Esophagus squamous epithelium (tissue), 5 donors: ENCODE data around the gene TLNRD1. TPM values are rescaled to one million over a fixed set of nuclear protein-coding genes. Genes with fewer than 3 reads are reported as not detected.
A peak's percentile ranks its signal among the peaks of the same experiment; 100 is the strongest.

Source experiments
- DNase-seq: peaks from one replicate; lab custom pipeline; 2025; lab: John Stamatoyannopoulos, UW
- H3K27ac ChIP-seq, 4 donors: fragments of 200-600 bp; sonication (generic); one replicate each; pipeline ENCODE4 v1.5.1; 2016 to 2019; ENCODE audit warnings: mild to moderate bottlenecking in 1 of 4
- H3K27me3 ChIP-seq, 4 donors: fragments of 200-600 bp; sonication (generic); 1 replicate in 3 of 4; 2 replicates in 1 of 4; pipeline versions ENCODE4 v1.5.1 to v1.6.0; 2017 to 2021; ENCODE audit warnings: antibody characterized with exemption in 1 of 4
- H3K36me3 ChIP-seq, 3 donors: fragments of 200-600 bp; sonication (generic); one replicate each; pipeline ENCODE4 v1.5.1; 2016 to 2019
- H3K4me1 ChIP-seq, 3 donors: fragments of 200-600 bp; sonication (generic); one replicate each; pipeline ENCODE4 v1.5.1; 2017 to 2019
- H3K4me3 ChIP-seq, 4 donors: fragments of 200-600 bp; sonication (generic); 1 replicate in 3 of 4; 2 replicates in 1 of 4; pipeline ENCODE4 v1.5.1; 2016 to 2019; ENCODE audit warnings: mild to moderate bottlenecking in 2 of 4, moderate library complexity in 1 of 4
- H3K9me3 ChIP-seq, 3 donors: fragments of 200-600 bp; sonication (generic); one replicate each; pipeline ENCODE4 v1.5.1; 2016 to 2019
- CTCF ChIP-seq, 6 experiments: fragments of 450-650 bp in 4 of 6; fragments of 200-600 bp in 2 of 6; sonication (generic) in 2 of 6; IDR thresholded peaks; one replicate each; pipeline ENCODE4 v1.5.1; 2016 to 2019; ENCODE audit warnings: antibody characterized with exemption in 6 of 6, mild to moderate bottlenecking in 4 of 6, moderate library complexity in 4 of 6
- POLR2A ChIP-seq, 4 donors: fragments of 450-650 bp; IDR thresholded peaks; one replicate each; pipeline ENCODE4 v1.6.1; 2017; ENCODE audit warnings: antibody characterized with exemption in 4 of 4, mild to moderate bottlenecking in 4 of 4, moderate library complexity in 3 of 4
- WGBS, 2 donors: methylation state at CpG; one replicate each; pipeline ENCODE4 v1.1.5; 2018; 5-methylcytosine and 5-hydroxymethylcytosine counted together
- intact Hi-C: fragments of 100-400 bp; cut with DNase I; formaldehyde crosslinking; loops from one replicate; pipeline ENCODE4 v1.15.0; 2022
- total RNA-seq, 4 donors: library from RNA; depleted of rRNA; stranded (reverse); fragments of >200 nt; gene quantifications; one replicate each; pipeline ENCODE4 v1.1.0, GENCODE V29; 2016
- donor health status: DM: yes; HTN: yes; CAD: no.

The TLNRD1 gene
- total RNA-seq, 4 donors from 2014 or later = 17.2 to 57.8 (median 22.6) TPM

- 76 to 81% methylated on average over 2 of the region's 2 CpGs for WGBS, 2 donors
- Histone ChIP-seq H3K27ac (no peak overlapping the region), H3K27me3 (no peaks in the 10 kb centered on the region), H3K36me3 (peaks cover 0 to 55% (median 11%) of the 10 kb centered on the region in 3 donors), H3K9me3 (no peaks in the 10 kb centered on the region), H3K4me1 (peaks cover 0 to 20% (median 4%) of the 10 kb centered on the region in 3 donors), H3K4me3 (no peak overlapping the region)
- no peak for DNase-seq
- intact Hi-C loops = loop anchor here (10.0 kb wide), 3 partner anchors 294 to 516 kb away; no protein-coding TSS in a partner anchor
- TF ChIP-seq POLR2A (IDR thresholded peaks at IDR 0.05) (no peak), CTCF (IDR thresholded peaks at IDR 0.05) (no peak)
Measured at GRCh38 chr15:80971143-80971542, 29.6 kb upstream of the TLNRD1 start.

DNA sequence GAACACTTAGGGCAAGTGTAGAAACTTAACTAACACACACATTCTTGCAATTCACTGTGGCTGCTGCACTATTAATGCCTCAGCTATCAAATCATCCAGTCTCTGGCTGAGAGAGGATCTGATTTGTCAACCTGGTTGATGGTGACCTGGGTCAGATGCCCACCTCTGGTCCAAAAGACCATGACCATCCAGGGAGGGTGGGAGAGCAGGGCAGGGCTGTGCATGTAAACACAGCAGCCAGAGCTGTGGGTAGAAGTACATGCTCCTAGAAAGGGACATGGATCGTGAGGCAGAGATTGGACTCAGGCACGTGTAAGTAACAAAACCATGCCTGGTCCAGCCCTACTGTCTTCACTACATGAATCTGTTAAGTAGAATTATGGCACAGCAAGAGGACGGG lies 28.4 kb upstream of the TLNRD1 start:
- peaks cover 0 to 24% (median 4%) of the 10 kb centered on the region in 3 donors for H3K4me1 ChIP-seq
- no peak overlapping the region for H3K27ac ChIP-seq
- peaks cover 0 to 66% (median 11%) of the 10 kb centered on the region in 3 donors for H3K36me3 ChIP-seq
- TF ChIP-seq POLR2A (IDR thresholded peaks at IDR 0.05) = no peak
- TF ChIP-seq CTCF (IDR thresholded peaks at IDR 0.05) = no peak
- DNase-seq = no peak
- H3K27me3 ChIP-seq = no peaks in the 10 kb centered on the region
- H3K4me3 ChIP-seq = no peak overlapping the region
- intact Hi-C loops = loop anchor here (10.0 kb wide), 3 partner anchors 293 to 517 kb away; no protein-coding TSS in a partner anchor
- WGBS, 2 donors = 71 to 97% methylated on average over 2 to 3 of the region's 3 CpGs
- no peaks in the 10 kb centered on the region for H3K9me3 ChIP-seq

DNA sequence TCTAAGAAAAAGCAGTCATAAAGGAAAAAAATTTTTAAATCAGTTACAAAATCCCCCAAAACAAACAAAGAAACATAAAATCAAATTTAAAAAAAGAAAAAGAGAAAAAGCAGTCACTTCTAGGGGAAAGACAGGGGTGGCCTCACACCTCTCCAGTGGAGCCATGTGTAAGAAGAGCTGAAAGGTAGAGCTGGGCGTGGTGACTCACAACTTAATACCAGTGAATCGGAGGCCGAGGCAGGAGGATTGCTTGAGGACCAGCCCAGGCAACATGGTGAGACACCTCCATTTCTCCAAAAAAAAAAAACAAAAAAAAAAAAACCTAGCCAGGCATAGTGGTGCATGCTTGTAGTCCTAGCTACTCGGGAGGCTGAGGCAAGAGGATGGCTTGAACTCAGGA lies 25.8 kb upstream of the TLNRD1 start:
- no peak for DNase-seq
- WGBS, 2 donors = 95 to 98% methylated on average over 4 of the region's 4 CpGs

GRCh38 chr15:80976851-80977250 lies 23.9 kb upstream of the TLNRD1 start:
- no peak for DNase-seq
- Histone ChIP-seq H3K4me3 (no peak overlapping the region), H3K4me1 (peaks cover 0 to 20% (median 0%) of the 10 kb centered on the region in 3 donors), H3K9me3 (no peaks in the 10 kb centered on the region), H3K27me3 (no peaks in the 10 kb centered on the region), H3K36me3 (peaks cover 0 to 85% (median 6%) of the 10 kb centered on the region in 3 donors), H3K27ac (no peak overlapping the region)
- TF ChIP-seq POLR2A (IDR thresholded peaks at IDR 0.05) (no peak), CTCF (IDR thresholded peaks at IDR 0.05) (no peak)
- WGBS, 2 donors = 75 to 93% methylated on average over 4 of the region's 4 CpGs
- intact Hi-C loops = loop anchor here (10.0 kb wide), 3 partner anchors 288 to 522 kb away; no protein-coding TSS in a partner anchor

More for the DNA sequence above, 25.8 kb upstream of the TLNRD1 start:
- no peak for TF ChIP-seq CTCF (IDR thresholded peaks at IDR 0.05)
- Histone ChIP-seq H3K4me1 (peaks cover 0 to 30% (median 4%) of the 10 kb centered on the region in 3 donors), H3K27me3 (no peaks in the 10 kb centered on the region), H3K36me3 (peaks cover 0 to 66% (median 0%) of the 10 kb centered on the region in 3 donors), H3K9me3 (no peaks in the 10 kb centered on the region), H3K4me3 (no peak overlapping the region), H3K27ac (no peak overlapping the region)
- intact Hi-C loops = loop anchor here (10.0 kb wide), 3 partner anchors 290 to 520 kb away; no protein-coding TSS in a partner anchor

- intact Hi-C loops = loop anchor here (10.0 kb wide), 3 partner anchors 287 to 523 kb away; no protein-coding TSS in a partner anchor
- Histone ChIP-seq H3K9me3 (no peaks in the 10 kb centered on the region), H3K4me3 (no peak overlapping the region), H3K36me3 (peaks cover 0 to 87% (median 6%) of the 10 kb centered on the region in 3 donors), H3K4me1 (peaks cover 0 to 20% (median 0%) of the 10 kb centered on the region in 3 donors), H3K27ac (peak overlapping the region in 1 of 4 donors; percentile 13), H3K27me3 (no peaks in the 10 kb centered on the region)
- TF ChIP-seq POLR2A (IDR thresholded peaks at IDR 0.05) = no peak
- TF ChIP-seq CTCF (IDR thresholded peaks at IDR 0.05) = peak in 5 of 6 experiments; percentile 55 to 81 (median 65)
- 18 to 24% methylated on average over 3 to 4 of the region's 7 CpGs for WGBS, 2 donors
- no peak for DNase-seq
Measured at GRCh38 chr15:80977627-80978036, 23.1 kb upstream of the TLNRD1 start.
